DMS53 treated with DMSO at 0.1 percent for 48 hours (cell line): ENCODE measurements around the gene LARGE2.

ENCODE experiments used
- DNase-seq: peaks from one replicate; lab custom pipeline; 2025; ENCODE audit not compliant: unreplicated experiment; lab: John Stamatoyannopoulos, UW

LARGE2 gene

GRCh38 chr11:45913942-45914635, 8.4 kb upstream of the LARGE2 start:
- DNase-seq, result no peak

DNA sequence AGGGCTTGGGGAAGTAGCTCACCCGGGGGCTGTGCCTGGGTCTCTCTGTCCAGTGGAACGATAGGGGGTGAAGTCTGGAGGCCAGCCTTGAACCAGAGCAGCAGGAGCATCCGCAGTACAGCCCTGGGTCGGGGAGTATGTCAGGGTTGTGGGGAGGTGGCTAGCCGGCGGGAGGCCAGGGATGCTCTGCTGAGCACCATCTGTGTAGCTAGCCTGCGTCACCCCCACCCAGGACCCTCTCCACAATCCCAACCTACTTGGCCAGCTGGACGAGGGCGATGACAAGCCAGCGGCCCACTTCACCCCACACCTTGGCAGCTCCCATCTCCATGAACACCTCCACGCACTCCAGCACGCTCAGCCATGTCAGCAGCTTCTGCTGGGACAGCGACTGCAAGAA, 7.0 kb upstream of the LARGE2 start:
- no peak for DNase-seq

- no peak for DNase-seq
Measured at GRCh38 chr11:45917286-45917622, 5.2 kb upstream of the LARGE2 start.

DNA sequence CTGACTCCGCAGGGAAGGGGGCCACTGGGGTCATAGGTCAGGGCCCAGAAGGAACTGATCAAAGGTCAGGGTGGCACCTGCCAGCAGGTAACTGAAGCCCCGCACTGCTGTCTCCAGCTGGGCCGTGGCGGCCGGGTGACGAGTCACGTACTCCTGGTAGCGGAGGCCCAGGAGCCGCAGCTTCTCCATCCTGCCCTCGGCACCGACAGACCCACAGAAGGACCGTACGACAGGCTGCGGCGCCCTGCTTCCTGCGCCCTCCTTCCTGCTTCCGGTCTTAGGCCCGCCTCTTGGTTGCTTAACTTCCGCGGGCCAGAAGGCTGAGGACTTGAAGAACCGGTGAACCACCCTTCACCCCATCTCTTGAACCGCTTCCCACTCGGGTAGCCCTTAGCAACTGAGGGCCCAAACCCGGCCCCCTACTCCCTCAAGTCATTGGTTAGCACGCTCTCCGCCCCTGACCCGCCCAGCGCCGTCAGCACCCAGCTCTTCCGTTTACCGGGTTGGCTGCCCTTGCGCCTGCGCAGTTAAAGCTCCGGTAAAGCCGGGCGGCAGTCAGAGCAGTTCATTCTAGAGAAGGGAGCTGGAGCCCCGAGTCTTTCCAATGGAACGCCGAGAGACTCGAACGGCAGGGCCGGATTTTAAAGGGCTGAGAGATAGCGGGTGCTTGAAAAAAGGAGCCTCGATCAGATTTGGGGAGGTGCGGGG, 4.7 kb upstream of the LARGE2 start, which contains the start of gene PEX16:
TSS of gene PEX16 (minus strand) at position 255 of the 708 bp plus-strand sequence. CDS start at position 189, 66 bp downstream.
- DNase-seq, result peak; percentile 94

DNA sequence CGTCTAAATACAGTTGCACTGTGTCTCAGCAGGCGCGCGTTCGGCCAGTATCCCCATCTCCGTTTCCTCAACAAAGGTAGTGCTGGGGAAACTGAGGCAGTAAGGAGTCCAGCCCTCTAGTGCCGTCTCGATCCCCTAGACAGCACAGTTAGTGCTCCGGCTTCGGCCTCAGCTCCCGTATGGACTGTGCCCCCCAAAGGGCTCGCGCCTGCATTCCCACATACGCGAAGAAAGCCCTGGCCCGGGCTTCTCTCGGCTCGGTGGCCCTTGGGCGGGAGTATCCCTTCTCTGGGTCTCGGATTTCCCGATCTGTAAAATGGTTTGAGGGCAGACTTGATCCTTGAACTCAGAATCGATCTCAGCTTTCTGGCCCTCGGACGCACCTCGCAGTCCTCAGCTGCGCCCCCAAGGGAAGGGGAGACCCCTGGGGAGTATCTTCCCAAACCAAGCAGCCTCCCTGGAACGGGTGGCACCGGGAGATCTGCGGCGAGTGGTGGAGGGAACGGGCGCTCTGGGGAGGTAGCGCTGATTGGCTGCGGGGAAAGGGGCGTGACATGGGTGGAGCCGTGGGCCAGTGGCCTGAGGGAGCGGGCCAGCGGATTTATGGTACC, 4.0 kb upstream of the LARGE2 start:
- peak; percentile 38 for DNase-seq

DNA sequence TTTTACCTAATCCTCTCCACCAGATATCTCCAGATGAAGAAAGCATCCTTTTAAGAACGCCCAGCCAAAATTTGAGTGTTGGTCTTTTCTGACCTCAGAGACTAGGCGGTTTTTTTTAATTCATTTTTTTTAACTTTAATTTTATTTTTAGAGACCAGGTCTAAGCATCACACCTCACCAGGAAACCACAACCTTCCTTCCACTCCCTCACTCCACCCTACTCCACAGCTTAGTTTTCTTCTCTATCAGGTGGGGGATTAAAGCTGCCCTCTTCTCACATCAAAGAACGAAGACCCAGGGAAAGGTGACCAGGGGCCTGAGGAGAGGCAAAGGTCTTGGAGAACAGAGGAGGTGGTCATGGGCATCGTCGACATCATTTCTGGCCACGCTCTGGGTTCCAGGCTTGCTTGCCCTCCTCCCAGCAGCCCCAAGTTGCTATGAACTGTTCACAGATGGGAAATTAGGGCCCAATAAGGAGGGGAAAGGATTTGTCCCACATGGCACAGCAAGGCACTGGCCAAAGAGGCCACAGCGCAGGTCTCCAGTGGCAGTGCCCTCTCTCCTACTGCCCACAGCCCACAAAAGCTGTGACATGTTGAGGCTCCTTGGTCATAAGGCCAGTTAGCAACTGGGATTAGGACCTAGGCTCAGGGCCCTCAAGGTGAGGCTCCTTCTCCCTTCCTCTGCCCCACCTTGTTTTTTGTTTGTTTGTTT, 3.3 kb upstream of the LARGE2 start:
- DNase-seq, result no peak

DNA sequence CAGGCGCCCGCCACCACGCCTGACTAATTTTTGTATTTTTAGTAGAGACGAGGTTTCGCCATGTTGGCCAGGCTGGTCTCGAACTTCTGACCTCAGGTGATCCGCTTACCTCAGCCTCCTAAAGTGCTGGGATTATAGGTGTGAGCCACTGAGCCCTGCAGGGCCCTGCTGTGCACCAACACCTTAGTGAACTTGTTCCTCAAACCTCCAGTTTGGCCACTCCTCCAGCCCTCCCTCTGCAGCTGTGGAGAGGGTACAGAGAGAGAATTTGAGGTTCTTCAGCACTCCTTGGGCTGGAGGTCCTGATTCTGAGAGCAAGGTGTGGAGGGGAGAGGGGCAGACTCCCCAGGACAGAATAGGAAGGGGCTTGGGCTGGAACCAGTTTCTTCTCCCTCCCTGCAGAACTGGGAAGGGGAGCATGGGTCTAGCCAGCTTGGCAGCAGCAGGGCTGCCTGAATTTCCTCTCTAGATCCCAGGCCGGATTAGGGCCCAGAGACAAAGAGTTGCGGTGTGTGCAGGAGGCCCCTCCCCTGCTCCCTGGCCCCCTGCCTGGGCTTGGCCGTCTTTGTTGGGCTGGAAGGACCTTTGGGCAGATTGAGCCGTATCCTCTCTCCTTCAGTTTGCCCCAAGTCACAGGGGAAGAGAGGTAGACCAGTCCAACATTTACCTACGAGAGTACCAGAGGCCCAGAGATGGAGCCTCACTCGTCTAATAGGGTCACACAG, 2.5 kb upstream of the LARGE2 start:
- DNase-seq, result no peak

DNA sequence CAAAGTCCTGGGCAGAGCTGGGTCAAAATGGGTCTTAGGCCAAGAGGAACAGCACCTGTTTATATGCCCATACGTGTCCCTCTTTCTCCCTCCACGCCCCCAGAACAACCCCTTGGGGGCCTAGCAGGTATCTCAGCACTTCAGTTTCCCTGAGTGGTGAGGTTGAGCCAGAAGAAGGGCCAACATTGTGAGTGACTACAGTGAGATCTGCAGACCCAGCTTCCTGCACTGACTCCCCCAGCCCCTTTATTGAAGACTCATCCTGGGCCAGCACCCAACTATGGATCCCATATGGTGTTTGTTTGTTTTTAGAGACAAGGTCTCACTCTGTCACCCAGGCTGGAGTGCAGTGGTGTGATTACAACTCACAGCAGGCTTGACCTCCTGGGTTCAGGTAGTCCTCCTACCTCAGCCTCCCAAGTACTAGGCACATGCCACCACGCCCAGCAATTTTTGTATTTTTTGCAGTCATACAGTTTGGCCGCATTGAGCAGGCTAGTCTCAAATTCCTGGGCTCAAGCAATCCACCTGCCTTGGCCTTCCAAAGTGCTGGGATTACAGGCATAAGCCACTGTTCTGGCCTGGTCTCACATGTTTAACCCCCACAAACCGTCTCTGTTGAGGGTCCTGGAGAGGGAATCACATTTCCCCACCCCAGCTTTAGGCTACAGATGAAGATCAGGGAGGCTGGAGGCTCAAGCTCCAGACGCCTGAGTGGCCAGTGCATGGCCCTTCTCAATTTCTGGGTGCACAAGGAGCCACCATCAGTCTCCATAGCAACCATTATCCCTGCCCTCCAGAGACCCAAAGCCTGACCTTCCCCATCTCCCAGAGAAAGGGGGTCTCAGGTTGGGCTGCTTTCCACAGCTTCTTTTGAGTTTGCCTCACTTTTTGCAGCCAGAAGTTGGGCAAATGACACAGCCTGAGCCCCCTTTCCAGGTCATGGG, 1.7 kb upstream of the LARGE2 start:
- no peak for DNase-seq

DNA sequence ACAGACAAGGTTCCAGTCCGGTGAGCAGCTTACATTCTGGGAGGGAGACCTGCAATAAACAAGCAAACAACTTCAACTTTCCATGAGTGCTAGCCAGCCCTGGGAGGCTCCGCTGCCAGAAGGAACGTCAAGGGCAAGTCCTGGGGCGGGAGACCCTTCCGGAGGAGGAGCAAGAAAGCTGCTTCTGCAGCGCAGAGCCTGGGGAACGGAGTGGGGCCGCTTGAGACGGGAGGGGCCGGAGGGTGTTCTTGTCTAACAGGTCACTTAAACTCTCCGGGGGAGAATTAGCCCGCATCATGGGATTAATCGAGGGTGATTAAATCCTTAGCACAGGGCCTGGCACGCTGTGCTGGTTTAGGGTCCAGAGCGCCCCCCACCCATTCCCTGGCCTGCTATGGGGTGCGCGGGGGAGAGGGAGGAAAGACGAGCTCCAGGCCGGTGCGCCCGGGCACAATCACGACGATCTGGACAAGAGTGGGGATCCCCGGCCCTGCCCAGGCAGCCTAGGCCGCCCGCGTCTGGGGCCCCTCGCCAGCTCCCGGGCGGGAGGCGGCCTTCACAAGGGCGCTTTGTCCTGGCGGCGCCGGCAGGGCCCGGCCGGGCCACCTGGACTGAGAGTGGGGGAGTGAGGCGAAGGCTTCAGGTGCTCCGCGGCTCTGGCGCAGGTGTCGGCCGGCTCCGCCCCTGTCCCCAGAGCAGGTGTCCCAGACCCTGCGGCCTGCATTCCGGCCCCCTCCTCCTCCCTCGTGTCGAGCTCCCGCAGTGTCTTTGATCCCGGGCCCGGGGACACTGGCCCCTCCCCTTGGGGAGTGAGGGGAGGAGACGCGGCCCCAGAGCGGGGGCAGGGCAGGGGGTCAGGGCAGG, 663 bp upstream of the LARGE2 start:
- peak; percentile 86 for DNase-seq

DNA sequence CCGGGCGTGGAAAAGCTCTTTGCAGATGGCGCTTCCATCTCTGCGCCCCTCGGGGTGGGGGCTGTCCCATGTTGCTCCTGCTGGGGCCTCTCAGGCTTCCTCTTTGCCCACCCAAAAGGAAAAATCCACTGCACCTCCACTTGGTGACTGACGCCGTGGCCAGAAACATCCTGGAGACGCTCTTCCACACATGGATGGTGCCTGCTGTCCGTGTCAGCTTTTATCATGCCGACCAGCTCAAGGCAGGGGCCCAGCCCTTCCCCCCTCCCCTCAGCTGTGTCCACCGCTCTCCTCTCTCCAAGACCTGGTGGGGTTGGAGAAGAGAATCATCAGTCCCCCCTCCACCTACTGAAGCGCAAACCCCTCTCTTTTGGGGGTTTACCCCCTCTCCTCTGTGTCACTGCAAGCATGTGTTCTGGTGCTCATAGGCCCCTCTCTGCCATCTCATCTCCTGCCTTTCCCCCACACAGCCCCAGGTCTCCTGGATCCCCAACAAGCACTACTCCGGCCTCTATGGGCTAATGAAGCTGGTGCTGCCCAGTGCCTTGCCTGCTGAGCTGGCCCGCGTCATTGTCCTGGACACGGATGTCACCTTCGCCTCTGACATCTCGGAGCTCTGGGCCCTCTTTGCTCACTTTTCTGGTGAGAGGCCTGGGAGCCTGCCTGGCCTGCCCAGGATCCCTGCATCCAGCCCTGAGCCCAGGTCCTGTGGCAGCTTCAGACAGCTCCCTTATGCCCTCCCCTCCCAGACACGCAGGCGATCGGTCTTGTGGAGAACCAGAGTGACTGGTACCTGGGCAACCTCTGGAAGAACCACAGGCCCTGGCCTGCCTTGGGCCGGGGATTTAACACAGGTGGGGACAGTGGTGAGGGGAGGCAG, 1.8 kb downstream of the LARGE2 start:
- no peak for DNase-seq

DNA sequence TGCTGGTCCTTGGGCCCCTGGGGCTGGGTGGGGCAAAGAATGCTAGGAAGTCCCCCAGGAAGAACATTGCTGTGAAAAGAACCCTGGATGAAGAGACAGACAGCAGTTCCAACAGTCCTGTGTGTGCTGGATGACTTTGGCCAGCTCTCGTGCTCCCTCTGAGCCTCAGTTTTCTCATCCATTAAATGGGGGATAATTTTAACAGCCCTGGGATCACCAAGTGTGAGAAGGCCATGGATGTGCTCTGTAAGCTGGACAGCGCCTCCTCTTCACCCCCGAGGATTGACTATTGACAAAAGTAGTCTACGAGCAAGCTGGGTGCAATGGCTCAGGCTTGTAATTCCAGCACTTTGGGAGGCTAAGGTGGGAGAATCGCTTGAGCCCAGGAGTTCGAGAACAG, 2.5 kb downstream of the LARGE2 start:
- no peak for DNase-seq

- no peak for DNase-seq
Measured at GRCh38 chr11:45925550-45925949, 3.1 kb downstream of the LARGE2 start.

- no peak for DNase-seq
Measured at GRCh38 chr11:45926001-45926401, 3.5 kb downstream of the LARGE2 start.

DNA sequence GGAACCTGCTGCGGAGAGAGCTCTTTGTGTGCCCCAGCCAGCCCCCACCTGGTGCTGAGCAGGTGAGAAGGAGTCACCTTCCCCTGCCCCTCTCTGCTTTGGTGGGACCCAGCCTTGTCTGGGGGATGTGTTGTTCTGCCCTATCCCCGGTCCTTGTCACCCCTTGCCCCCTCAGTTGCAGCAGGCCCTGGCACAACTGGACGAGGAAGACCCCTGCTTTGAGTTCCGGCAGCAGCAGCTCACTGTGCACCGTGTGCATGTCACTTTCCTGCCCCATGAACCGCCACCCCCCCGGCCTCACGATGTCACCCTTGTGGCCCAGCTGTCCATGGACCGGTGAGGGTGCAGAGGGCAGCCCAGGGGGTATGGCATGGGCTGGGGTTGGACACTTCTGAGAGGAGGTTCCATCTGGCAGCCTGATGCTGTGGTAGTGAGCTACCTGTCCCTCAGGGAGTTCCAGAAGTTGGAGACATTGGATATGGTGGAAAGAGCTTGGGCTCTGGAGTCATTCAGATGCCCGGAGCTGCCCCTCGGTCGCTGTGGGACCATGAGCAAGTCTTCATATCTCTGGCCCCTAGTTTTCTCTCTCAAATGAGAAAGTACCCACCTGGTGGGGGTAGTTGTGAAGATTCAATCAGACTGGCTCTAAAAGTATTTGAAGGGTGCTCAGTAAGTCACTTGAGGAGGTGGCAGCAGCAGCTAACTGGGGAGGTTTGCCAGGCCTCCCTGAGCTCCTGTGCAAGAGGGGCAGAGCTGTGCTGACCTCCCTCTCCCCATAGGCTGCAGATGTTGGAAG, 4.3 kb downstream of the LARGE2 start:
- no peak for DNase-seq

DNA sequence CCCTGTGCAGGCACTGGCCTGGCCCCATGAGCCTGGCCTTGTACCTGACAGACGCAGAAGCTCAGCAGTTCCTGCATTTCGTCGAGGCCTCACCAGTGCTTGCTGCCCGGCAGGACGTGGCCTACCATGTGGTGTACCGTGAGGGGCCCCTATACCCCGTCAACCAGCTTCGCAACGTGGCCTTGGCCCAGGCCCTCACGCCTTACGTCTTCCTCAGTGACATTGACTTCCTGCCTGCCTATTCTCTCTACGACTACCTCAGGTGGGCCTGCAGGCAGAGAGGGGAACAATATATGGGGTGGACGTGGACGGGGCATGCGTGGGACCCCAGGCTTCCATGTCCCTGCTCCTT, 4.9 kb downstream of the LARGE2 start:
- no peak for DNase-seq

DNA sequence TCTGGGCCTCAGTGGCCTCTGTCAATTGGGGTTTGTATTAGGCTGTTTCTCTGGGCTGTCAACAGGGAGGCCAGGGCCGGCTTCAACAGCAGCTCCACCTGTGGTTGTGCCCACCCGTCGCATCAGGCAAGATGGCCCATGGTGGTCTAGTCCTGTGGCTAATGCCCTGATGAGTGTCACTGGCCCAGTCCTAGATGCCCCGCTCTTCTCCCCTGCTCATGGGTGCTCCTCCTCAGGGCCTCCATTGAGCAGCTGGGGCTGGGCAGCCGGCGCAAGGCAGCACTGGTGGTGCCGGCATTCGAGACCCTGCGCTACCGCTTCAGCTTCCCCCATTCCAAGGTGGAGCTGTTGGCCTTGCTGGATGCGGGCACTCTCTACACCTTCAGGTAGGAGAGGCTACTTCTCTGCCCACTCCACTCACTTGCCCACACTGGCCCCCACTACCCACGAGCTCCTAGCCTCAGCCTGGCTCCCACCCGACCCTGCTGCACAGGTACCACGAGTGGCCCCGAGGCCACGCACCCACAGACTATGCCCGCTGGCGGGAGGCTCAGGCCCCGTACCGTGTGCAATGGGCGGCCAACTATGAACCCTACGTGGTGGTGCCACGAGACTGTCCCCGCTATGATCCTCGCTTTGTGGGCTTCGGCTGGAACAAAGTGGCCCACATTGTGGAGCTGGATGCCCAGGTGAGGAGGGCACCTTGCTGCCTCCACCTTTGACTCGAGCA, 5.4 kb downstream of the LARGE2 start:
- DNase-seq, result no peak
